HEK293 (cell line): ENCODE results near the gene UTS2.

Experiments used
- HOXD13 ChIP-seq: sonication (generic); formaldehyde crosslinking; IDR thresholded peaks from 2 replicates; pipeline ENCODE4 v1.8.0; 2022; ENCODE audit warnings: missing genetic modification reagents, borderline replicate concordance
- ZNF138 ChIP-seq: fragments of 450-650 bp; formaldehyde crosslinking; IDR thresholded peaks from 2 replicates; pipeline ENCODE4 v1.5.1; 2016; ENCODE audit warnings: missing biosample characterization, missing genetic modification characterization, borderline replicate concordance
- ZNF548 ChIP-seq: fragments of 450-650 bp; formaldehyde crosslinking; IDR thresholded peaks from 2 replicates; pipeline ENCODE4 v1.5.1; 2016; ENCODE audit warnings: missing biosample characterization, missing genetic modification characterization
- ZNF596 ChIP-seq: fragments of 450-650 bp; IDR thresholded peaks from 2 replicates; pipeline ENCODE4 v1.5.0; 2018; ENCODE audit warnings: missing biosample characterization, mild to moderate bottlenecking, missing genetic modification characterization, moderate library complexity
- ZNF624 ChIP-seq: fragments of 450-650 bp; formaldehyde crosslinking; IDR thresholded peaks from 2 replicates; pipeline ENCODE4 v1.5.1; 2017; ENCODE audit warnings: missing biosample characterization, missing genetic modification characterization
- TF ChIP-seq, protein P1 (sequence below): fragments of 450-650 bp; formaldehyde crosslinking; IDR thresholded peaks from 2 replicates; pipeline ENCODE4 v1.5.1; 2016; ENCODE audit warnings: missing biosample characterization, missing genetic modification characterization
- TF ChIP-seq, protein P2 (sequence below): fragments of 450-650 bp; formaldehyde crosslinking; IDR thresholded peaks from 2 replicates; pipeline ENCODE4 v1.5.1; 2016; ENCODE audit warnings: missing biosample characterization, missing genetic modification characterization
- TF ChIP-seq, protein P3 (sequence below): fragments of 450-650 bp; IDR thresholded peaks from 2 replicates; pipeline ENCODE4 v1.5.1; 2018; ENCODE audit warnings: missing biosample characterization, mild to moderate bottlenecking, missing genetic modification characterization
- TF ChIP-seq, protein P4 (sequence below): fragments of 450-650 bp; formaldehyde crosslinking; IDR thresholded peaks from 2 replicates; pipeline ENCODE4 v1.5.1; 2016; ENCODE audit warnings: missing biosample characterization, missing genetic modification characterization

DNA sequence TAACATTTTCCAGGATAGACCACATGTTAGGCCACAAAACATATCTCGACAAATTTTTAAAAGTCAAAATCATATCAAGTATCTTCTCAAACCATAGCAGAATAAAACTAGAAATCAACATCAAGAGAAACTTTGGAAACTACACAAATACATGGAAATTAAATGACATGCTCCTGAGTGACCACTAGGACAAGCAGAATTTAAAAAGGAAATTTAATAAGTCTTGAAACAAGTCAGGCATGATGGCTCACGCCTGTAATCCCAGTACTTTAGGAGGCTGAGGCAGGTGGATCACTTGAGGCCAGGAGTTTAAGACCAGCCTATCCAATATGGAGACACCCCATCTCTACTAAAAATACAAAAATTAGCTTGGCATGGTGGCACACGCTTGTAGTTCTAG lies 26.4 kb upstream of the UTS2 start:
- TF ChIP-seq, protein P1, sequence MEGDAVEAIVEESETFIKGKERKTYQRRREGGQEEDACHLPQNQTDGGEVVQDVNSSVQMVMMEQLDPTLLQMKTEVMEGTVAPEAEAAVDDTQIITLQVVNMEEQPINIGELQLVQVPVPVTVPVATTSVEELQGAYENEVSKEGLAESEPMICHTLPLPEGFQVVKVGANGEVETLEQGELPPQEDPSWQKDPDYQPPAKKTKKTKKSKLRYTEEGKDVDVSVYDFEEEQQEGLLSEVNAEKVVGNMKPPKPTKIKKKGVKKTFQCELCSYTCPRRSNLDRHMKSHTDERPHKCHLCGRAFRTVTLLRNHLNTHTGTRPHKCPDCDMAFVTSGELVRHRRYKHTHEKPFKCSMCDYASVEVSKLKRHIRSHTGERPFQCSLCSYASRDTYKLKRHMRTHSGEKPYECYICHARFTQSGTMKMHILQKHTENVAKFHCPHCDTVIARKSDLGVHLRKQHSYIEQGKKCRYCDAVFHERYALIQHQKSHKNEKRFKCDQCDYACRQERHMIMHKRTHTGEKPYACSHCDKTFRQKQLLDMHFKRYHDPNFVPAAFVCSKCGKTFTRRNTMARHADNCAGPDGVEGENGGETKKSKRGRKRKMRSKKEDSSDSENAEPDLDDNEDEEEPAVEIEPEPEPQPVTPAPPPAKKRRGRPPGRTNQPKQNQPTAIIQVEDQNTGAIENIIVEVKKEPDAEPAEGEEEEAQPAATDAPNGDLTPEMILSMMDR (tag by site-specific recombination) = no peak
- TF ChIP-seq, protein P2, sequence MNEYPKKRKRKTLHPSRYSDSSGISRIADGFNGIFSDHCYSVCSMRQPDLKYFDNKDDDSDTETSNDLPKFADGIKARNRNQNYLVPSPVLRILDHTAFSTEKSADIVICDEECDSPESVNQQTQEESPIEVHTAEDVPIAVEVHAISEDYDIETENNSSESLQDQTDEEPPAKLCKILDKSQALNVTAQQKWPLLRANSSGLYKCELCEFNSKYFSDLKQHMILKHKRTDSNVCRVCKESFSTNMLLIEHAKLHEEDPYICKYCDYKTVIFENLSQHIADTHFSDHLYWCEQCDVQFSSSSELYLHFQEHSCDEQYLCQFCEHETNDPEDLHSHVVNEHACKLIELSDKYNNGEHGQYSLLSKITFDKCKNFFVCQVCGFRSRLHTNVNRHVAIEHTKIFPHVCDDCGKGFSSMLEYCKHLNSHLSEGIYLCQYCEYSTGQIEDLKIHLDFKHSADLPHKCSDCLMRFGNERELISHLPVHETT (tag by site-specific recombination) = no peak
- TF ChIP-seq ZNF548 (tag by site-specific recombination) (no peak), ZNF596 (tag by site-specific recombination) (no peak), ZNF624 (no peak), HOXD13 (CRISPR knock-in tag) (no peak), ZNF138 (tag by site-specific recombination) (no peak)
- TF ChIP-seq, protein P3, sequence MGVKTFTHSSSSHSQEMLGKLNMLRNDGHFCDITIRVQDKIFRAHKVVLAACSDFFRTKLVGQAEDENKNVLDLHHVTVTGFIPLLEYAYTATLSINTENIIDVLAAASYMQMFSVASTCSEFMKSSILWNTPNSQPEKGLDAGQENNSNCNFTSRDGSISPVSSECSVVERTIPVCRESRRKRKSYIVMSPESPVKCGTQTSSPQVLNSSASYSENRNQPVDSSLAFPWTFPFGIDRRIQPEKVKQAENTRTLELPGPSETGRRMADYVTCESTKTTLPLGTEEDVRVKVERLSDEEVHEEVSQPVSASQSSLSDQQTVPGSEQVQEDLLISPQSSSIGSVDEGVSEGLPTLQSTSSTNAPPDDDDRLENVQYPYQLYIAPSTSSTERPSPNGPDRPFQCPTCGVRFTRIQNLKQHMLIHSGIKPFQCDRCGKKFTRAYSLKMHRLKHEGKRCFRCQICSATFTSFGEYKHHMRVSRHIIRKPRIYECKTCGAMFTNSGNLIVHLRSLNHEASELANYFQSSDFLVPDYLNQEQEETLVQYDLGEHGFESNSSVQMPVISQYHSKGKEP = no peak
- TF ChIP-seq, protein P4, sequence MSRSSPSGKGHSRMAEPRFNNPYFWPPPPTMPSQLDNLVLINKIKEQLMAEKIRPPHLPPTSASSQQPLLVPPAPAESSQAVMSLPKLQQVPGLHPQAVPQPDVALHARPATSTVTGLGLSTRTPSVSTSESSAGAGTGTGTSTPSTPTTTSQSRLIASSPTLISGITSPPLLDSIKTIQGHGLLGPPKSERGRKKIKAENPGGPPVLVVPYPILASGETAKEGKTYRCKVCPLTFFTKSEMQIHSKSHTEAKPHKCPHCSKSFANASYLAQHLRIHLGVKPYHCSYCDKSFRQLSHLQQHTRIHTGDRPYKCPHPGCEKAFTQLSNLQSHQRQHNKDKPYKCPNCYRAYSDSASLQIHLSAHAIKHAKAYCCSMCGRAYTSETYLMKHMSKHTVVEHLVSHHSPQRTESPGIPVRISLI = no peak
